ENCODE measurements around the gene CRYBG2. TPM values are rescaled to one million over a fixed set of nuclear protein-coding genes. Genes with fewer than 3 reads are reported as not detected.
A peak's percentile ranks its signal among the peaks of the same experiment; 100 is the strongest.

Gene CRYBG2
- total and polyA plus RNA-seq, 2 of the 13 experiments (the other 11 are each of a cell fraction or from before 2014, with no cell fraction given): 1.3 to 2.9 TPM

DNA sequence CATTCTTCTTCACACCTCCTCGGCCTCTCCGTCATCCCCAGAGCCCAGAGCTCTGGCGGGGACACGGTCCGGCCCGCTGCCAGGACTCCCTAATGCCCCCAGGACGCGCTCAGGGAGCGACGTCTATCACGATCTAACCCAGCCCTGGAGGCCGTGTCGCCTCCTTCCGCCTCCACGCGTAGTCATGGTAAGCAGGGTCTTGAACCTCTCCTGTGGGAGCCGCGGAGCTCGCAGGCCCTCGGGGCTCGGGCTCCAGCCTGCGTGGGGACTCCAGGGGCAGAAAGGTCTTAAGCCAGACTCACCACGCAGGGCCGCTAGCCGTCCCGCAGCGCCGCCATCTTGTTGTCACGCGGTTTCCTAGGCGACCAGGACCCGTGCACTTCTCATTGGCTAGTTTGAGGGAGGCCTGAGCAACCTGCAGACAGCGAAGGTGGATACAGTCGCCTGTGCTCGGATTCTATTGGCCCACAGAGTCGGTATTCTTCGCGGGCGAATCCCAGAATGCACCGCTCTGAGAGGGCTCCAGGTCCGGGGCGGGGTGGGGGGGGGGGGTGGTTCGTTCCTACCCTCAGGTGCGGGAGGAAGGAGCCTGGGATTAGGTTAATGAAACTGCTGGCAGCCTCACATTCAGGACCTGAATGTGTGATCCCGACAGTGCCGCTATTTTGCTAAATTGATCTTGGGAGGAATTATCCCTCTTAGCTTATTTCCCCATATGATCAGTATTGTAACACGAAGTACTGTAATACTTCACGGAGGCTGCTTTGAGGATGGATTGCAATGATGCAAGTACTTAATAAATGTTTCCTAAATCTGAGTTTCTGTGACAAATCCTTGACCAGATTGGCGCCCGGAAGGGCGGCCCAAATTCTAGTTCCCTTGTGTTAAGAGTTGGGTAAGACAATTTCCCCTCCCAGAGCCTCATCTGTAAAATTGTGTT, 47.4 kb downstream of the CRYBG2 start, which contains the start of gene UBXN11 (continued):
- TF ChIP-seq CC2D1A (CRISPR knock-in tag; IDR thresholded peaks at IDR 0.05): no peak
- no peak for TF ChIP-seq HES4 (CRISPR knock-in tag; IDR thresholded peaks at IDR 0.05; ENCODE audit: borderline replicate concordance)
- no peak for TF ChIP-seq TOE1 (CRISPR knock-in tag; IDR thresholded peaks at IDR 0.05)
- TF ChIP-seq ZNF703 (CRISPR knock-in tag; IDR thresholded peaks at IDR 0.05; ENCODE audit: borderline replicate concordance): no peak
- no peak for TF ChIP-seq HMG20B (CRISPR knock-in tag; conservative IDR thresholded peaks at IDR 0.05)
- TF ChIP-seq CREM (IDR thresholded peaks at IDR 0.05): no peak
- TF ChIP-seq CREM (CRISPR knock-in tag; IDR thresholded peaks at IDR 0.05): no peak
- TF ChIP-seq SMAD3 (CRISPR knock-in tag; IDR thresholded peaks at IDR 0.05): no peak
- 0 out of 2 replicates have a peak, but pooled peaks have one; percentile 38 for TF ChIP-seq ZNF34 (CRISPR knock-in tag; IDR thresholded peaks at IDR 0.05; ENCODE audit: borderline replicate concordance)
- TF ChIP-seq, protein P1, sequence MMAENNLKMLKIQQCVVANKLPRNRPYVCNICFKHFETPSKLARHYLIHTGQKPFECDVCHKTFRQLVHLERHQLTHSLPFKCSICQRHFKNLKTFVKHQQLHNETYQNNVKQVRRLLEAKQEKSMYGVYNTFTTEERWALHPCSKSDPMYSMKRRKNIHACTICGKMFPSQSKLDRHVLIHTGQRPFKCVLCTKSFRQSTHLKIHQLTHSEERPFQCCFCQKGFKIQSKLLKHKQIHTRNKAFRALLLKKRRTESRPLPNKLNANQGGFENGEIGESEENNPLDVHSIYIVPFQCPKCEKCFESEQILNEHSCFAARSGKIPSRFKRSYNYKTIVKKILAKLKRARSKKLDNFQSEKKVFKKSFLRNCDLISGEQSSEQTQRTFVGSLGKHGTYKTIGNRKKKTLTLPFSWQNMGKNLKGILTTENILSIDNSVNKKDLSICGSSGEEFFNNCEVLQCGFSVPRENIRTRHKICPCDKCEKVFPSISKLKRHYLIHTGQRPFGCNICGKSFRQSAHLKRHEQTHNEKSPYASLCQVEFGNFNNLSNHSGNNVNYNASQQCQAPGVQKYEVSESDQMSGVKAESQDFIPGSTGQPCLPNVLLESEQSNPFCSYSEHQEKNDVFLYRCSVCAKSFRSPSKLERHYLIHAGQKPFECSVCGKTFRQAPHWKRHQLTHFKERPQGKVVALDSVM (CRISPR knock-in tag; IDR thresholded peaks at IDR 0.05): no peak
- TF ChIP-seq SALL1 (CRISPR knock-in tag; IDR thresholded peaks at IDR 0.05): peak; percentile 65
- no peak for TF ChIP-seq PAWR (CRISPR knock-in tag; IDR thresholded peaks at IDR 0.05; ENCODE audit: borderline replicate concordance)
- TF ChIP-seq BHLHE40 (IDR thresholded peaks at IDR 0.05; ENCODE audit: low read length): peak; percentile 72
- no peak for TF ChIP-seq NCOA5 (CRISPR knock-in tag; IDR thresholded peaks at IDR 0.05)
- no peak for TF ChIP-seq RFXANK (CRISPR knock-in tag; IDR thresholded peaks at IDR 0.05)
- TF ChIP-seq MAZ (IDR thresholded peaks at IDR 0.05; ENCODE audit: borderline replicate concordance, low read depth, low read length): no peak
- TF ChIP-seq MAZ (CRISPR knock-in tag; IDR thresholded peaks at IDR 0.05; ENCODE audit: low read depth): 0 out of 2 replicates have a peak, but pooled peaks have one; percentile 49
- no peak for TF ChIP-seq ZNF781 (CRISPR knock-in tag; IDR thresholded peaks at IDR 0.05; ENCODE audit: borderline replicate concordance, not compliant biosample characterization)
- TF ChIP-seq U2AF1 (optimal IDR thresholded peaks at IDR 0.05; ENCODE audit: low read depth, low read length): no peak
- TF ChIP-seq SETDB1 (CRISPR knock-in tag; IDR thresholded peaks at IDR 0.05; ENCODE audit: borderline replicate concordance): no peak
- TF ChIP-seq, protein P2, sequence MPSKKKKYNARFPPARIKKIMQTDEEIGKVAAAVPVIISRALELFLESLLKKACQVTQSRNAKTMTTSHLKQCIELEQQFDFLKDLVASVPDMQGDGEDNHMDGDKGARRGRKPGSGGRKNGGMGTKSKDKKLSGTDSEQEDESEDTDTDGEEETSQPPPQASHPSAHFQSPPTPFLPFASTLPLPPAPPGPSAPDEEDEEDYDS (CRISPR knock-in tag; IDR thresholded peaks at IDR 0.05): peak; percentile 50
- TF ChIP-seq THYN1 (CRISPR knock-in tag; IDR thresholded peaks at IDR 0.05; ENCODE audit: borderline replicate concordance, low read depth): no peak
- TF ChIP-seq ZNF333 (CRISPR knock-in tag; IDR thresholded peaks at IDR 0.05; ENCODE audit: borderline replicate concordance): no peak
- TF ChIP-seq HOXD1 (CRISPR knock-in tag; IDR thresholded peaks at IDR 0.05): no peak
- no peak for TF ChIP-seq GATAD2A (CRISPR knock-in tag; IDR thresholded peaks at IDR 0.05)
- TF ChIP-seq TAF1 (CRISPR knock-in tag; IDR thresholded peaks at IDR 0.05): peak; percentile 60; the same call in 1 of the 2 replicates
- no peak for TF ChIP-seq SIX1 (CRISPR knock-in tag; IDR thresholded peaks at IDR 0.05; ENCODE audit: borderline replicate concordance)
- TF ChIP-seq ZSCAN20 (CRISPR knock-in tag; IDR thresholded peaks at IDR 0.05; ENCODE audit: borderline replicate concordance): no peak
- no peak for TF ChIP-seq SAFB2 (CRISPR knock-in tag; IDR thresholded peaks at IDR 0.05; ENCODE audit: borderline replicate concordance, low read depth)
- no peak for TF ChIP-seq ATM (IDR thresholded peaks at IDR 0.05; ENCODE audit: borderline replicate concordance)
- TF ChIP-seq AGO1 (IDR thresholded peaks at IDR 0.05; ENCODE audit: low read depth, low read length, poor library complexity, severe bottlenecking): no peak
